ENCODE data around the gene RASAL3.
A peak's percentile ranks its signal among the peaks of the same experiment; 100 is the strongest.

RASAL3 gene

DNA sequence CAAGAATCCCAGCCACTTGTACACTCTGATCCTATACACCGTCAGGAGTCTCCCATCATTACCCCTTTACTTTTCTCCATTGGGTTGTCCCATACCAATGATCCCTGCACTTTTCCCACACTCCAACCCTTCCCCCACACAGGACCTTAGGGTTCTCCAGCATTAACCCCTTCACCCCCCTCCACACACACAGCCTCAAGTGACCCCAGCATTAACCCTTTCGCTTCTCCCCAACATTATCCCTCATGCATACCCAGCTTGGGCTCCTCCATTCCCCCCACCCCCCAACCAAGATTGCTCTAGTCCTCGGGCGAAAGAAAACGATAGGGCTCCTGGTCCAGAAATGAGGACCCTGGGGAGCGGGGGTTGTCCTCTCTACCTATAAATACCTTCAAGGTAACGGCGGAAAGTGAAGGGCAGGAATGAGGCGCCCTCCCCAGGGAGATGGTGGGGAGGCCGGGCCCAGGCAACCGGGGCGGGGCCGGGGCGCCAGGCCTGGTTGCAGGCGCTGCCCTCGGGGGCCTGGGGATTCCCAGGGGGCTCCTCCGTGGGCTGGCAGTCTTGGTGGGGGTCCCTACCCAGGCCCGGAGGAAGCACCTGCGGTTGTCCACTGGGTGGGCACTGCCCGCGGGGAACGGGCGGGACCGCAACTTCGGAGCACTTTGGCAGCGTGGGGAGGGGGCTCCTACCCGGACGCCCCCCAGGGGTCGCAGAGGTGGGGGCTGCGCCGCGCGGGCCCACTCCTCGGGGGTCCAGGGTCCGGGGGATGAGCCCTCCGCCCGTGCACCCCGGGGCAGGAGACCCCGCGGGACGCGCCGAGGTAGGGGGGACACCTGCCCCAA, 15.3 kb downstream of the RASAL3 start:
- peak; percentile 74 for DNase-seq (ENCODE audit: low spot score)
- in situ Hi-C loops (cut with MboI; ENCODE audit: low pct_unique_long_range_greater_than_20kb, low sequenced_read_pairs, unreplicated experiment), result no loop called here
- TF ChIP-seq, protein P1, sequence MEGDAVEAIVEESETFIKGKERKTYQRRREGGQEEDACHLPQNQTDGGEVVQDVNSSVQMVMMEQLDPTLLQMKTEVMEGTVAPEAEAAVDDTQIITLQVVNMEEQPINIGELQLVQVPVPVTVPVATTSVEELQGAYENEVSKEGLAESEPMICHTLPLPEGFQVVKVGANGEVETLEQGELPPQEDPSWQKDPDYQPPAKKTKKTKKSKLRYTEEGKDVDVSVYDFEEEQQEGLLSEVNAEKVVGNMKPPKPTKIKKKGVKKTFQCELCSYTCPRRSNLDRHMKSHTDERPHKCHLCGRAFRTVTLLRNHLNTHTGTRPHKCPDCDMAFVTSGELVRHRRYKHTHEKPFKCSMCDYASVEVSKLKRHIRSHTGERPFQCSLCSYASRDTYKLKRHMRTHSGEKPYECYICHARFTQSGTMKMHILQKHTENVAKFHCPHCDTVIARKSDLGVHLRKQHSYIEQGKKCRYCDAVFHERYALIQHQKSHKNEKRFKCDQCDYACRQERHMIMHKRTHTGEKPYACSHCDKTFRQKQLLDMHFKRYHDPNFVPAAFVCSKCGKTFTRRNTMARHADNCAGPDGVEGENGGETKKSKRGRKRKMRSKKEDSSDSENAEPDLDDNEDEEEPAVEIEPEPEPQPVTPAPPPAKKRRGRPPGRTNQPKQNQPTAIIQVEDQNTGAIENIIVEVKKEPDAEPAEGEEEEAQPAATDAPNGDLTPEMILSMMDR (IDR thresholded peaks at IDR 0.05; ENCODE audit: extremely low read depth, insufficient read depth, missing control alignments), result peak; percentile 16

DNA sequence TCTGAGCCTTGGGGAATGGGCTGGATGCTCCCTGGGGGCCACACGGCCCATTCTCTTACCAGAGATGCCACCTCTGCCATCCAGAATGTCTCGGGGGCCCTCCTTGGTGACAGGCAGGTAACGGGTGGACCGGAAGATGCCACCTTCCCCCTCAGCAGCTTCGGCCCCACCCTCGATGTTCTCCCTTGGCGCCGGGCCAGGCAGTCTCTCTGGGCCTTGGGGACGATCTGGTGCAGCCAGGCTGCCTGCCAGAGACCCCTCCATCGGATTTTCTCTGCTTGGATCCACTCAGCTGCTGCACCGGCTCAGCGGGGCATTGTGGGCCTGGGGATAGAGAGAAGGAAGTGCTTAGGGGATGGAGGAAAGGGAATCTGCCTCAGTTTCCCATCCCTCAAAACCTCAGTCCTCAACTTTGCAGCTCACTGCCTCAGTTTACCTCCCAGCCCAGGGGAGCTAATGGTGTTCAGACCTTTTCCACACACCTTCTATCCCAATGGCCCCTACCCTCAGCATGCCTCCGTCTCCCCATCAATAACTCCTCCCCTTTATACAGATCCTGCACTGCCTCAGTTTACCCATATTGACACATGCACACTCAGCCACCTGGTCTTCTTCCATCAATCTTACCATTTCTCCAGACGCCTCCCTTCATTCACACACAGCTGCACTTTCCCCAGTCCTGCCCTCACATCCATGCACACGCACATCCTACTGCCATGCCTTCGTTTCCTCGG, 16.1 kb downstream of the RASAL3 start:
- DNase-seq (ENCODE audit: low spot score), result no peak
- in situ Hi-C loops (cut with MboI; ENCODE audit: low pct_unique_long_range_greater_than_20kb, low sequenced_read_pairs, unreplicated experiment), result no loop called here
- TF ChIP-seq, protein P1 (IDR thresholded peaks at IDR 0.05; ENCODE audit: extremely low read depth, insufficient read depth, missing control alignments), result no peak

DNA sequence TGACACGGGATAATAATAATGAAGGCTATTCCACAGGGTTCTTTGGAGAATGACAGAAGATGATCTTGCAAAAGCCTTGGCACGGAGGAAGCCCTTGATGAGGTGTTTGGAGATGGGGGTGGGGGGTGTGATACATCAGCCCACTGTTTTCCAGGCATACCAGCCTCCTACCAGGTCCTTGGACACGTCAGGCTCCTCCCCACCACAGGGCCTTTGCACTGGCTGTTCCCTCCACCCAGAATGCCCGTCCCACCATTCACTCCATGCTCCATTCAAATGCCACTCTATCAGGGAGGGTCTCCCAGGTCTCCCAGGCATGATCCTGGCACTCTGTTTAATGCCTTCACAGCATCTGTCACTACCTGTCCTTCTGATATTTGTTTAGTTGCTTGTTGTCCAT, 17.3 kb downstream of the RASAL3 start:
- TF ChIP-seq, protein P1 (IDR thresholded peaks at IDR 0.05; ENCODE audit: extremely low read depth, insufficient read depth, missing control alignments), result no peak
- in situ Hi-C loops (cut with MboI; ENCODE audit: low pct_unique_long_range_greater_than_20kb, low sequenced_read_pairs, unreplicated experiment), result no loop called here
- no peak for DNase-seq (ENCODE audit: low spot score)

DNA sequence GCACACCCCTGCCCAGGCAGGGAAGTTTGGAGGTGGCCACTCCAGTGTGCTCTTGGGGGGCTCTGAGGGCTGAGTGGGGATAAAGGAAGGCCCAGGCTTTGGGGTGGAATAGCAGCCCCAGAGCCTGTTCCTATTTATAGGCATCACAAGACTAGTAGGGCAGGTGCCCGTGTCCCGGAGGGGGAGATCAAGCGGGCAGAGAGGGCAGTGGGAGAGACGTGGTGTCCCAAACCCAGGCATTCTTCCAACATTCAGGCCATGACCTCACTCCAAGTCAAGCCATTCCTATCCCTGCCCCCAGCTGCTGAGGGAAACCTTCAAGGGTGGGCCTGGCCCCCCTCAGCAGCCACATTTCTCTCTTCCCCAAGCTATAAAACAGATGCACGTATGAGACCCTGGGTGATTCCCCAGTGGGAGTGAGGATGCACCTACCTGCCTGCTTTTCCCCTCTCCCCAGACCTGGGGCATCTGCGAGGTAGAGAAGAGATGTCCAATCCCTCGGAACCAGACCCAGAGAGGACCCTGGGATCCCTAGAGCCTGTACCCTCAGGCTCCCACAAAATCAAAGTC, 18.5 kb downstream of the RASAL3 start:
- TF ChIP-seq, protein P1 (IDR thresholded peaks at IDR 0.05; ENCODE audit: extremely low read depth, insufficient read depth, missing control alignments), result no peak
- in situ Hi-C loops (cut with MboI; ENCODE audit: low pct_unique_long_range_greater_than_20kb, low sequenced_read_pairs, unreplicated experiment), result no loop called here
- no peak for DNase-seq (ENCODE audit: low spot score)

DNA sequence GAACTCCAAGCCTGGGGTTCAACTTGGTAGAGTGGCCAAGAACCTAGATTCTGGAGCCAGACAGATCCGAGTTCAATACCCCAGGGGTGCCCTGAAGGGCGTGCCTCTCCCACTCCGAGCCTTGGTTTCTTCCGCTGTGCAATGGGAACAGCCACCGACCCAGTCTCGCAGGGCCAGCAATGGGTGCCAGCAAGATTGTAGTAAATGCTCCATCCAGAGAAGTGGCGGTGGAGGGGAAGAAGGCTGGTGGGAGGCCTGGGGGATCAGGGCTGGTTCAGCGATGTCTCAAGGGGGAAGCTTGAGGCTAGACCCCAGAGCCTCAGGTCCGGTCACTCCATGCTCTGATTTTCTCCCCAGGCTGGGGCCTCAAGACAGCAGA, 19.1 kb downstream of the RASAL3 start:
- in situ Hi-C loops (cut with MboI; ENCODE audit: low pct_unique_long_range_greater_than_20kb, low sequenced_read_pairs, unreplicated experiment), result no loop called here
- TF ChIP-seq, protein P1 (IDR thresholded peaks at IDR 0.05; ENCODE audit: extremely low read depth, insufficient read depth, missing control alignments), result no peak
- no peak for DNase-seq (ENCODE audit: low spot score)

DNA sequence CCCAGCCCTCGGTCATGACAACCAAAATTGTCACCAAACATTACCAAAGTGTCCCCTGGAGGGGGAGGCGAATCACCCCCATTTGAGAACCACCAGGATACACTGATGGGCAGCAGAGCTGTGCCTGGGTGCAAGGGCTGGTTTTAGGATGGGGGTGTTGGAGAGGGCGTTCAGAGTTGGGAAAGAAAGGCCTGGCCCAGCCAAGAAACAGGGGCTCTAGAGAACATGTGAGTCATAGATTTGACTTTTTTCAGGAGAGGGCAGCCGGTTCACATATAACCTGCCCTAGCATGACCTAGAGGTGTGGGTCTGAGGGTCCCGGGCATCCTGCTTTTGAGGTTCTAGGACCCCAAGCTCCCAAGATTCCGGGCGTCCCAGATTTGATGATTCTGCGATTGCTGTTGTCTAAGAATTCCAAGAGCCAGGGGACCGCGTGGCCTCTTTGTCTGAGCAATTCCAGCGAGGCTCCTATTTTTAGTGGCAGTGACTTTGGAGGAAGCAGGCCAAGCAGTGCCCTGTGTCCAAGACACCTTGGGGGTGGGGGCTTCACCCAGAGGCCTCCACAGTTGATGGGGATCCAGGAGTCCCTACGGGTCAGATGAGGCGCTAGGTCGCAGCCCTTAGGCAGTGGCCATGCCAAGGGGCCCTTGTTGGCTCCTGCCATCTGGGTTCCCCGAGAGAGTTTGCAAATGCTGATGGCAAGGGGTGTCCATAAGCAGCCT, 19.7 kb downstream of the RASAL3 start:
- no peak for DNase-seq (ENCODE audit: low spot score)
- TF ChIP-seq, protein P1 (IDR thresholded peaks at IDR 0.05; ENCODE audit: extremely low read depth, insufficient read depth, missing control alignments), result no peak
- in situ Hi-C loops (cut with MboI; ENCODE audit: low pct_unique_long_range_greater_than_20kb, low sequenced_read_pairs, unreplicated experiment), result no loop called here
